HEK293T (cell line): Measurements from ENCODE around the gene CORO1C.

Source experiments
- CTCF ChIA-PET: fragments of 350-600 bp; formaldehyde crosslinking; extraction: SDS; loops from one replicate; lab custom pipeline; 2021; ENCODE audit warnings: antibody characterized with exemption, inconsistent platforms; lab: Yijun Ruan, JAX
- POLR2A ChIA-PET: fragments of 350-600 bp; formaldehyde crosslinking; extraction: SDS; loops from one replicate; lab custom pipeline; 2020; ENCODE audit warnings: antibody characterized with exemption, inconsistent platforms; lab: Yijun Ruan, JAX
- DNase-seq: peaks from one replicate; pipeline ENCODE4 v3.0.0; 2012; ENCODE audit warnings: mixed read lengths; ENCODE audit errors: extremely low spot score
- ARNT ChIP-seq: fragments of 450-650 bp; IDR thresholded peaks from 2 replicates; pipeline ENCODE4 v1.6.1; 2017; ENCODE audit warnings: mild to moderate bottlenecking
- BHLHE40 ChIP-seq: fragments of 450-650 bp; IDR thresholded peaks from 2 replicates; pipeline ENCODE4 v1.6.1; 2016; ENCODE audit warnings: mild to moderate bottlenecking, moderate library complexity, borderline replicate concordance
- CTBP1 ChIP-seq: fragments of 450-650 bp; IDR thresholded peaks from 2 replicates; pipeline ENCODE4 v1.6.1; 2016; ENCODE audit warnings: borderline replicate concordance
- ELF4 ChIP-seq: fragments of 450-650 bp; IDR thresholded peaks from 2 replicates; pipeline ENCODE4 v1.6.1; 2017; ENCODE audit warnings: antibody characterized with exemption
- FOXA1 ChIP-seq: fragments of 450-650 bp; IDR thresholded peaks from 2 replicates; pipeline ENCODE4 v1.6.1; 2016; ENCODE audit warnings: mild to moderate bottlenecking
- FOXK2 ChIP-seq: fragments of 450-650 bp; IDR thresholded peaks from 2 replicates; pipeline ENCODE4 v1.6.1; 2016; ENCODE audit warnings: mild to moderate bottlenecking
- FOXM1 ChIP-seq: fragments of 450-650 bp; IDR thresholded peaks from 2 replicates; pipeline ENCODE4 v1.6.1; 2017; ENCODE audit warnings: mild to moderate bottlenecking, borderline replicate concordance
- HDGF ChIP-seq: fragments of 450-650 bp; IDR thresholded peaks from 2 replicates; pipeline ENCODE4 v1.6.1; 2017; ENCODE audit warnings: antibody characterized with exemption, borderline replicate concordance
- L3MBTL2 ChIP-seq: fragments of 450-650 bp; conservative IDR thresholded peaks from 2 replicates; pipeline ENCODE4 v1.6.1; 2016; ENCODE audit warnings: mild to moderate bottlenecking
- LEF1 ChIP-seq: fragments of 450-650 bp; IDR thresholded peaks from 2 replicates; pipeline ENCODE4 v1.6.1; 2017; ENCODE audit warnings: mild to moderate bottlenecking, borderline replicate concordance
- NFRKB ChIP-seq: fragments of 450-650 bp; IDR thresholded peaks from 2 replicates; pipeline ENCODE4 v1.6.1; 2016; ENCODE audit warnings: mild to moderate bottlenecking, moderate library complexity
- PKNOX1 ChIP-seq: fragments of 450-650 bp; IDR thresholded peaks from 2 replicates; pipeline ENCODE4 v1.6.1; 2016
- SP1 ChIP-seq: fragments of 450-650 bp; IDR thresholded peaks from 2 replicates; pipeline ENCODE4 v1.6.1; 2017
- SUZ12 ChIP-seq: fragments of 450-650 bp; IDR thresholded peaks from 2 replicates; pipeline ENCODE4 v1.6.1; 2016; ENCODE audit warnings: mild to moderate bottlenecking
- TARDBP ChIP-seq: fragments of 450-650 bp; IDR thresholded peaks from 2 replicates; pipeline ENCODE4 v1.6.1; 2016
- ZNF384 ChIP-seq: fragments of 450-650 bp; IDR thresholded peaks from 2 replicates; pipeline ENCODE4 v1.6.1; 2016

CORO1C gene

GRCh38 chr12:108642899-108643654 lies 88.2 kb downstream of the CORO1C start:
- POLR2A ChIA-PET, result no interaction called here
- CTCF ChIA-PET, result no interaction called here
- TF ChIP-seq FOXA1 (no peak), FOXK2 (no peak), NFRKB (no peak), L3MBTL2 (no peak), PKNOX1 (no peak), SUZ12 (no peak), ZNF384 (no peak), CTBP1 (no peak), SP1 (no peak), BHLHE40 (no peak), ELF4 (no peak), FOXM1 (no peak), ARNT (no peak)
- no peak for DNase-seq

GRCh38 chr12:108642269-108642870 lies 88.9 kb downstream of the CORO1C start:
- TF ChIP-seq FOXA1 (no peak), LEF1 (no peak), PKNOX1 (no peak), CTBP1 (no peak), HDGF (no peak), L3MBTL2 (no peak), BHLHE40 (no peak), NFRKB (no peak), ZNF384 (no peak), SP1 (no peak), FOXK2 (no peak), SUZ12 (no peak), TARDBP (no peak), ARNT (no peak), FOXM1 (no peak)
- no peak for DNase-seq
- ChIA-PET CTCF (no interaction called here), POLR2A (no interaction called here)

GRCh38 chr12:108641446-108642268 lies 89.7 kb downstream of the CORO1C start:
- no peak for DNase-seq
- ChIA-PET CTCF (no interaction called here), POLR2A (no interaction called here)
- TF ChIP-seq ZNF384 (no peak), FOXK2 (no peak), PKNOX1 (no peak), NFRKB (no peak)

- ChIA-PET CTCF (no interaction called here), POLR2A (no interaction called here)
- DNase-seq, result no peak
- TF ChIP-seq FOXK2 (no peak), NFRKB (no peak), ELF4 (no peak), LEF1 (no peak), TARDBP (no peak), SP1 (no peak), ZNF384 (no peak), PKNOX1 (no peak), ARNT (no peak), SUZ12 (no peak), FOXA1 (no peak), HDGF (no peak), FOXM1 (no peak)
These were observed 90.4 kb downstream of the CORO1C start for GRCh38 chr12:108640802-108641445.

GRCh38 chr12:108638997-108639822 lies 92.1 kb downstream of the CORO1C start:
- no peak for TF ChIP-seq ELF4
- TF ChIP-seq BHLHE40, result no peak
- no peak for TF ChIP-seq ZNF384
- TF ChIP-seq FOXA1, result no peak
- TF ChIP-seq FOXK2, result no peak
- no peak for TF ChIP-seq LEF1
- no peak for TF ChIP-seq ARNT
- TF ChIP-seq L3MBTL2, result no peak
- TF ChIP-seq SUZ12, result no peak
- TF ChIP-seq FOXM1, result no peak
- no peak for TF ChIP-seq CTBP1
- TF ChIP-seq TARDBP, result no peak
- ChIA-PET POLR2A (no interaction called here), CTCF (no interaction called here)
- no peak for DNase-seq
